ENCODE results near the gene SORCS3. TPM values are rescaled to one million over a fixed set of nuclear protein-coding genes. Genes with fewer than 3 reads are reported as not detected.

Gene SORCS3
- total RNA-seq, 1 experiment from 2014 or later, result not detected

GRCh38 chr10:104777086-104777799, 136.2 kb downstream of the SORCS3 start:
- DNase-seq (ENCODE audit: low spot score), result no peak

- DNase-seq (ENCODE audit: low spot score), result no peak
Measured at GRCh38 chr10:104778371-104778770, 137.3 kb downstream of the SORCS3 start.

- DNase-seq (ENCODE audit: low spot score), result no peak
Measured at GRCh38 chr10:104779701-104780100, 138.6 kb downstream of the SORCS3 start.

- no peak for DNase-seq (ENCODE audit: low spot score)
Measured at GRCh38 chr10:104780165-104780564, 139.1 kb downstream of the SORCS3 start.

- DNase-seq (ENCODE audit: low spot score), result no peak
Measured at GRCh38 chr10:104780946-104781595, 140.0 kb downstream of the SORCS3 start.

- DNase-seq (ENCODE audit: low spot score), result no peak
Measured at GRCh38 chr10:104784452-104784851, 143.4 kb downstream of the SORCS3 start.

- no peak for DNase-seq (ENCODE audit: low spot score)
Measured at GRCh38 chr10:104791471-104791870, 150.4 kb downstream of the SORCS3 start.

GRCh38 chr10:104795411-104795810, 154.3 kb downstream of the SORCS3 start:
- no peak for DNase-seq (ENCODE audit: low spot score)

- no peak for DNase-seq (ENCODE audit: low spot score)
Measured at GRCh38 chr10:104796823-104797222, 155.7 kb downstream of the SORCS3 start.

- DNase-seq (ENCODE audit: low spot score), result no peak
Measured at GRCh38 chr10:104802941-104803340, 161.9 kb downstream of the SORCS3 start.

GRCh38 chr10:104804880-104805279, 163.8 kb downstream of the SORCS3 start:
- no peak for DNase-seq (ENCODE audit: low spot score)

- DNase-seq (ENCODE audit: low spot score), result no peak
Measured at GRCh38 chr10:104806801-104807200, 165.7 kb downstream of the SORCS3 start.

GRCh38 chr10:104807581-104808310, 166.7 kb downstream of the SORCS3 start:
- no peak for DNase-seq (ENCODE audit: low spot score)

GRCh38 chr10:104809288-104810090, 168.4 kb downstream of the SORCS3 start:
- peak; percentile 82 for DNase-seq (ENCODE audit: low spot score)

GRCh38 chr10:104811166-104811565, 170.1 kb downstream of the SORCS3 start:
- no peak for DNase-seq (ENCODE audit: low spot score)

- DNase-seq (ENCODE audit: low spot score), result peak; percentile 26
Measured at GRCh38 chr10:104816501-104816900, 175.4 kb downstream of the SORCS3 start.

GRCh38 chr10:104819731-104820130, 178.6 kb downstream of the SORCS3 start:
- DNase-seq (ENCODE audit: low spot score), result no peak

- no peak for DNase-seq (ENCODE audit: low spot score)
Measured at GRCh38 chr10:104822088-104822487, 181.0 kb downstream of the SORCS3 start.

GRCh38 chr10:104824380-104825006, 183.4 kb downstream of the SORCS3 start:
- peak; percentile 33 for DNase-seq (ENCODE audit: low spot score)

GRCh38 chr10:104831272-104831671, 190.2 kb downstream of the SORCS3 start:
- DNase-seq (ENCODE audit: low spot score), result no peak

GRCh38 chr10:104834580-104834979, 193.5 kb downstream of the SORCS3 start:
- no peak for DNase-seq (ENCODE audit: low spot score)
